ENCODE results near the gene BMERB1.
"Not testable (repeated sequence)": the region's sequence is repeated elsewhere in the genome, so short reads cannot be mapped to it uniquely, and the experiment has no call there.

Gene BMERB1

DNA sequence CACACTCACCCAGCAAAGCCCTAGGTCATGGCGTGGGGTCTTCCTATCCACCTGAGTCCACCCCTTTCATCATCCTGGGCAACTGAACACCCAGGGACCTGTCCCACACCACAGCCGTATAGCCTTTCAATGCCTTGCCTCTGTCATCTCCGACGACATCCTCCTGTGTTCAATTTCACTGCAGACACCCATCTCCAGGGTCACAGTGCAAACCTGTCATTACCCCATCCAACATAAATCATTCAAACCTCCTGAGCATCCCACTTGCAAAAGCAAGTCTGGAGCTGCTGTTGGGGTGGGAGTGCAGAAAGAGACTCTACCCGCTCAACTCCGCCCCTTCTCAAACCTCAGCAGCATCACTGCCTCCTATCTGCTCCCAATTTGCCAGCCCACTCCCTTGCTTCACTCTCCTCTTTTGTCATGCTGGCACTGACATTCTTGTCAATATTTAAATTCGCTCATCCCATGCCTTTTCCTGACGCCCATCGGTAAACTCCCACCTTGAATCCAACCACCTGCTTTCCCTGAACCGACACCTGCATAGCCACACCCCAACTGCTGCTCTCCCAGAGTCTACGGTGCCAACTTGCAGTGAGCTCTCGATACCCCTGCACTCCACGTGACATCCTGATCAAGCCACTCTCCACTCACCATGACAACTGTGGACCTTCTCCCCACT, 171.6 kb downstream of the BMERB1 start:
- DNase-seq (ENCODE audit: low spot score): no peak
- peaks cover 3% of the 10 kb centered on the region for H3K4me1 Mint-ChIP-seq (ENCODE audit: low read depth)
- peak overlapping the region; percentile 2 for H3K27ac Mint-ChIP-seq
- H3K36me3 Mint-ChIP-seq (ENCODE audit: low read depth): peaks cover 68% of the 10 kb centered on the region
- H3K9me3 Mint-ChIP-seq: no peaks in the 10 kb centered on the region
- no peaks in the 10 kb centered on the region for H3K27me3 Mint-ChIP-seq (ENCODE audit: low read depth)
- no peak overlapping the region for H3K4me3 Mint-ChIP-seq

DNA sequence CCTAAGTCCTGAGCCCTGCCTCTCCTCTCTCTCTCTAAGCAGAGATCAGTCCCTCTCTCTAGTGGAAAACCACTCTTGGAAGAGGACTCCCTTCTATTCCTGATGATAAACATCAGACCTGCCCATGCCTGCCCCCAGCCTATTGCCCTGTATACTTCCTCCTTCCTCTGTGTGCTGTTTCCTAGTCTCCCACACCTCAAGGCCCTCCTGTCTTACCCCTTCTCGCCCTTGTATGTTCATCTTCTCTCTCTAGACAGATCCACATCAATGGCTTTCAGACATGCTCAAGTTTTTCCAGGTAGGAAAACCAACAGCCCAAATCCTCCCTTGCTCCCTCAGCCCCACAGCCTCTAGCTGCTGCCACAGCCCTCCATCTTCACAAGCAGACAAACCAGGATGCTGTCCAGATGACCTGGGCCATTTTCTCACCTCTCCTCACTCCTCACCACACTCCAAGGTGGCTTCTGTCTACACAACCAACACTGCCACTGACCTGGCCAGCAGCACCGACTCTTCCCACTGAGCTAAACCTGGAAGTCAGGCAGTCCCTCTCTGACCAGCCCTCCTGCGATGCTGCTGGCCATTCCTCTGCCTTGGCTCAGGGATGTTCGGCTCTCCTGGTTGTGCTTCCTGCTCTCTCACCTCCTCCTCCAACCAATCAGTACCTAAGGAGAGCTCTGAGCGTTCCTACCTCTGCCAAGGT, 172.3 kb downstream of the BMERB1 start:
- no peak overlapping the region for H3K4me3 Mint-ChIP-seq
- H3K9me3 Mint-ChIP-seq: no peaks in the 10 kb centered on the region
- H3K27me3 Mint-ChIP-seq (ENCODE audit: low read depth): no peaks in the 10 kb centered on the region
- no peak for DNase-seq (ENCODE audit: low spot score)
- peaks cover 3% of the 10 kb centered on the region for H3K4me1 Mint-ChIP-seq (ENCODE audit: low read depth)
- H3K36me3 Mint-ChIP-seq (ENCODE audit: low read depth): peaks cover 63% of the 10 kb centered on the region
- H3K27ac Mint-ChIP-seq: peak overlapping the region; percentile 2

DNA sequence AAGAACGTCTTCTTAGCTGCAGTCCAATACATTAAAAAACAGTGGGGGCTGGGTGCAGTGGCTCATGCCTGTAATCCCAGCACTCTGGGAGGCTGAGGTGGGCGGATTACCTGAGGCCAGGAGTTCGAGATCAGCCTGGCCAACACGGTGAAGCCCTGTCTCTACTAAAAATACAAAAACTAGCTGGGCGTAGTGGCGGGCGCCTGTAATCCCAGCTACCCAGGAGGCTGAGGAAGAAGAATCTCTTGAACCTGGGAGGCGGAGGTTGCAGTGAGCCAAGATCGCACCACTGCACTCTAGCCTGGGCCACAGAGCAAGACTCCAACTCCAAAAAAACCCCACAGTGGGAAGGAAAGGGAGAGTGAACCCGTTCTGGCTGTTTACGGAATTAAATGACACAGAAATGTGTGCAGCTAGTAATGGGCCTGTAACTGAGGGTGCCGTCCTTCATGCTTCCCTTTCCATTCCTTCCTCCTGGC, 172.9 kb downstream of the BMERB1 start:
- not testable (repeated sequence) for H3K4me1 Mint-ChIP-seq (ENCODE audit: low read depth); DNase-seq (ENCODE audit: low spot score); H3K27me3 Mint-ChIP-seq (ENCODE audit: low read depth); H3K27ac Mint-ChIP-seq; H3K9me3 Mint-ChIP-seq; H3K4me3 Mint-ChIP-seq
- peaks cover 62% of the 10 kb centered on the region for H3K36me3 Mint-ChIP-seq (ENCODE audit: low read depth)

DNA sequence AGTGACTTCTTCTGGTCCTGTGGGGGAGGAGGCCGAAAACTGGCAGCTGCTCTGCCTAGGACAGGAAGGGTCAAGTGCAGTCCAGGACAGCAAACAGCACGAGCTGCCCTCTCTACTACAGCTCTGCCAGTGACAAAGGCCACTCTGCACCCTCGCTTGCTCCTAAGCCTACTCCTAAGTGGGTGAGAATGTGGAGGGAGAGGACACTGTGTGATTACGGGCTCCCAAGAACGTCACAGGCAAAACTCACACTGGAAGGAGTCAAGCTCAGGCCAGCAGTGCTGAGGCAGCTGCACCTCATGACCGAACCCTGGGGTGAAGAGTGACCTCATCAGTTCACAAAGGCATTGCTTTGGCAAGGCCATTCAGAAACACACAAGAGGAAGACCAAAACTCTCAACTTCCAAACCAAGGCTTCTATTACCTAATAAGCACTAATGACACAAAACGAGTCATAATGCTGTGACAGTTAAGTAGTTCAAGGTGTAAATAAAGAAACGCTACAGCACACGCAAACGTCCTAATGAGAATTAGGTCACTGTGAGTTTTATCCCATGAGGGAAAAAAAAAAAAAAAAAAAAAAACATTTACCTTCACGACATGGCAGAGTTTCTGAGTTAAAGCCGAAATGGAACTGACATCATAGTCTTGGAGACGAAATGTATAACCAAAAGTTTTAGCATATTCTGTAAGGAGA, 173.5 kb downstream of the BMERB1 start:
- no peak overlapping the region for H3K27ac Mint-ChIP-seq
- peaks cover 3% of the 10 kb centered on the region for H3K4me1 Mint-ChIP-seq (ENCODE audit: low read depth)
- DNase-seq (ENCODE audit: low spot score): no peak
- no peak overlapping the region for H3K4me3 Mint-ChIP-seq
- H3K36me3 Mint-ChIP-seq (ENCODE audit: low read depth): peaks cover 65% of the 10 kb centered on the region
- H3K27me3 Mint-ChIP-seq (ENCODE audit: low read depth): no peaks in the 10 kb centered on the region
- no peaks in the 10 kb centered on the region for H3K9me3 Mint-ChIP-seq

DNA sequence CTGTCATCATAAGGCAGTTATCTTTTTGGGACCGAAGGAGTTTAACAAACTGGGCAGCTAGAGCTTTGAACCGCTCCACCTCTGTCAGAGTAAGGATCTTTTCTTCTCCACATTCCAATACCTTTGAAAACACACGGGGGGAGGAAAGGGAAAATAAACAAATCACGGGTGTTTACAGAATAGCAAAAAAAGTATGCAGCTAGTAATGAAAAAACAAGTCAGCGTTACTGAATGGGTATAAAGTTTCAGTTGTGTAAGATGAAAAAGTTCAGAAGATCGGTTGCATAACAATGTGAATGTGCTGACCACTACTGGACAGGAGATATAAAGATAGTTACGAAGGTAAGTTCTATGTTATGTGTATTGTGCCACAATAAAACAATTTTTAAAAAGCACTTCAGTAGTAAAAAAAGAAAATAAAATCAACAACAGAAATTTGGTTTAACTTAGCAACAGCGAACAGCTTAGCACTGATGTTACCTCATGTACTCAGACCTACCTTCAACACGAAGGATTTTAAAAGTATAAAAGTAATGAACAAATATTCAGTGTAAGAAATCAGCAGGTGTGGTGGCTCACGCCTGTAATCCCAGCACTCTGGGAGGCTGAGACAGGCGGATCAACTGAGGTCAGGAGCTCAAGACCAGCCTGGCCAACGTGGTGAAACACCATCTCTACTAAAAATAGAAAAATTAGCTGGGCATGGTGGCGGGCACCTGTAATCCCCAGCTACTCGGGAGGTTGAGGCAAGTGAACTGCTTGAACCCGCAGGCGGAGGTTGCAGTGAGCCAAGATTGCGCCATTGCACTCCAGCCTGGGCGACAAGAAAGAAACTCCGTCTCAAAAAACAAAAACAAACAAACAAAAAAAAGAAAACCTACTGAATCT, 174.3 kb downstream of the BMERB1 start:
- H3K27me3 Mint-ChIP-seq (ENCODE audit: low read depth): no peaks in the 10 kb centered on the region
- no peak for DNase-seq (ENCODE audit: low spot score)
- H3K4me3 Mint-ChIP-seq: no peak overlapping the region
- peaks cover 63% of the 10 kb centered on the region for H3K36me3 Mint-ChIP-seq (ENCODE audit: low read depth)
- peaks cover 3% of the 10 kb centered on the region for H3K4me1 Mint-ChIP-seq (ENCODE audit: low read depth)
- no peaks in the 10 kb centered on the region for H3K9me3 Mint-ChIP-seq
- no peak overlapping the region for H3K27ac Mint-ChIP-seq

DNA sequence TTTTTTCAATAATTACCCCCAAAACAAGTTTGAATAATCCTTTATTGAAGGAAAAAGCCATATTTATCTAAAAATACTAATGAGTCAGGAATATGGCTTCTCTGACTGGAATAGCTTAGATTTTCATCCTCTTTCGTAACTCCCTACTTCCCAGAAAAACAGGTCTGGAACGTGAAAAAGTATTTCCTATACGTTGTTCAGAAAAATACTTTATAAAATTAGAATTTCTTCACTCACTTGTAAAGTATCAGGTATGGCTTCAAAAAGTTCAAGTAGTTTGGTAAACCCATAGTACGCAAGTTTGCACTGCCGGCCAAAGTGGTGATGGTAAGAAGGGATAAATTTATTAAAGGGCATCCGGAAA, 174.9 kb downstream of the BMERB1 start:
- no peak overlapping the region for H3K4me3 Mint-ChIP-seq
- no peaks in the 10 kb centered on the region for H3K9me3 Mint-ChIP-seq
- no peak for DNase-seq (ENCODE audit: low spot score)
- H3K27me3 Mint-ChIP-seq (ENCODE audit: low read depth): no peaks in the 10 kb centered on the region
- no peak overlapping the region for H3K27ac Mint-ChIP-seq
- peaks cover 60% of the 10 kb centered on the region for H3K36me3 Mint-ChIP-seq (ENCODE audit: low read depth)
- H3K4me1 Mint-ChIP-seq (ENCODE audit: low read depth): peaks cover 3% of the 10 kb centered on the region

DNA sequence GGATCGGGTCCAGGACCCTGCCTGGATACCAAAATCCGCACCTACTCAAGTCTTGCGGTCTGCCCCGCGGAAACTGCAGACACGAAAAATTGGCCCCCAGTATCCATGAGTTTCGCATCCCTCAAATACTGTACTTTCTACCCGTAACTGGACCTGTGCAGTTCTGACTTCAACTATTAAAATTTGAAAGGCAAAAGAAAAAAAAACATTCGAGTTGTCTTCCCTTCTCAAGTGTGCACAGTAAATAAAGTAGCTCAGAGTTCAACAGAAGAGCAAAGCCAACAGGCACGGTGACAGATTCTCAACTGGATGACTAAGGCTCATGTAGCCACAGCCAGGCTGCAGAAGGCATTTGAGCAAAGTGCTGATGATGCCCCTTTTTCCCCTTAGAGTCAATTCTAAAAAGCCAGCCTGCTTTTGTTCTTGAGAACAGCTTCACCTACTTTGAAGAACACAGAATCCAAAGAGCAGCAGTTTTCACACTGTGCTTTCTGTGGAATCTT, 176.0 kb downstream of the BMERB1 start:
- H3K27me3 Mint-ChIP-seq (ENCODE audit: low read depth): no peaks in the 10 kb centered on the region
- peaks cover 3% of the 10 kb centered on the region for H3K4me1 Mint-ChIP-seq (ENCODE audit: low read depth)
- no peaks in the 10 kb centered on the region for H3K9me3 Mint-ChIP-seq
- peaks cover 58% of the 10 kb centered on the region for H3K36me3 Mint-ChIP-seq (ENCODE audit: low read depth)
- DNase-seq (ENCODE audit: low spot score): no peak
- no peak overlapping the region for H3K4me3 Mint-ChIP-seq
- H3K27ac Mint-ChIP-seq: no peak overlapping the region

DNA sequence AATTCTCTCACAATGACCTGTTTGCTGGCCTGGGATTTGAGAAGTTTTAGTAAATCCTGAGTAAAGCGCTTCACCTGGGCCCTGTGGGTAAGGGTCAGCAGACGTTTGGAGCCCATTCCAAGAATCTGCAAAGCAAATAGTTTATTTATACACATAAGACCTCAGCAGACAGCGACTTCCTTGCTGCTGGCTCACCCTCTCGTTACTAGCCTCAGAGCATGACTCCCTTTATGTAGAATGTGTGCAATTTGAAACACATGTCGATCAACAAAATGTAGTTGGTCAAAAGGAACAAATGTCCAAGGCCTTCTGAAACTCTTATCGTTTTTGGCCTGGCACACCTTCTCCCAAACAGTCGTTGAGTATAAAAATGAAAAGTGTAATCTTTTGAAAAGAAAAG, 177.2 kb downstream of the BMERB1 start:
- Mint-ChIP-seq H3K4me1 (ENCODE audit: low read depth) (peaks cover 1% of the 10 kb centered on the region), H3K27ac (no peak overlapping the region), H3K9me3 (no peaks in the 10 kb centered on the region), H3K4me3 (no peak overlapping the region), H3K27me3 (ENCODE audit: low read depth) (no peaks in the 10 kb centered on the region), H3K36me3 (ENCODE audit: low read depth) (peaks cover 56% of the 10 kb centered on the region)
- no peak for DNase-seq (ENCODE audit: low spot score)

DNA sequence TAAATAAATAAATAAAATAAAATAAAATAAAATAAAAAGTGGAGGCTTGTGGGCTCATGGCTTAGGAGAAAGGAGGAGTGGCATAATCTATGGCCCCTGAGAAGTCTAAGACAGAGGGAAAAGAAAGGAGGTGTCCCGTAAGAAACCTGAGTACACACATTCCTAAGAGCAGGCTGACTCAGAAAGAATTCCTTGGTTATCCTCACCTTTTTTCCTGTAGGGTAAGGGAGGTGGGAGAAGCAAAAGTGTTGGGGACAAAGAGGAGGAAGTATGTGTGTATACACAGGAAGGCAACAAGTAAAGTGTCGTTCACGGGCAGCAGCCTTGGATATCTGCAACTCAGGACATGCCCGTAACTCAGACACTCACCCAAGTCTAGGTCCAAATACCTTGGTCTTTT, 179.3 kb downstream of the BMERB1 start:
- H3K4me1 Mint-ChIP-seq (ENCODE audit: low read depth): no peaks in the 10 kb centered on the region
- no peak overlapping the region for H3K27ac Mint-ChIP-seq
- H3K4me3 Mint-ChIP-seq: no peak overlapping the region
- peaks cover 59% of the 10 kb centered on the region for H3K36me3 Mint-ChIP-seq (ENCODE audit: low read depth)
- no peaks in the 10 kb centered on the region for H3K9me3 Mint-ChIP-seq
- H3K27me3 Mint-ChIP-seq (ENCODE audit: low read depth): no peaks in the 10 kb centered on the region
- no peak for DNase-seq (ENCODE audit: low spot score)

DNA sequence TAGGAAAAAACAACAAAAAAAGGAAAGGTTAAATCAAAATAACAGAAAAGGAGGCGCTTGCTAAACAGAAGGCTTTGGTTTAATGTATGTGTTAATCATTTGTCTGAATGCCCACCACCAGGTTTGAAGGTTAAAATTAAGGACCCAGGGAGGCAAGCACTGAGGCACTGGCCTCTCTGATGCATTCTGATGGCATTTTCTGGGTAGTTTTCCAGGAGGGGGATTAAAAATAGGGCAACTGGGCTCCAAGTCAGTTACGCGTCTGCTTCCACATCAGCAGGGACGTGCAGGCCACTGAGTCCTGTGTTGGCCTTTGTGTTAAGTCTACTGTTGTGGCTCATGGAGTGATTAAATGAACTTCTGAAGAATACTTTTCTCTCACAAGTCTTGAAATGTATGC, 181.6 kb downstream of the BMERB1 start:
- no peak overlapping the region for H3K27ac Mint-ChIP-seq
- H3K27me3 Mint-ChIP-seq (ENCODE audit: low read depth): no peaks in the 10 kb centered on the region
- no peak overlapping the region for H3K4me3 Mint-ChIP-seq
- no peak for DNase-seq (ENCODE audit: low spot score)
- H3K9me3 Mint-ChIP-seq: no peaks in the 10 kb centered on the region
- no peaks in the 10 kb centered on the region for H3K4me1 Mint-ChIP-seq (ENCODE audit: low read depth)
- peaks cover 51% of the 10 kb centered on the region for H3K36me3 Mint-ChIP-seq (ENCODE audit: low read depth)

DNA sequence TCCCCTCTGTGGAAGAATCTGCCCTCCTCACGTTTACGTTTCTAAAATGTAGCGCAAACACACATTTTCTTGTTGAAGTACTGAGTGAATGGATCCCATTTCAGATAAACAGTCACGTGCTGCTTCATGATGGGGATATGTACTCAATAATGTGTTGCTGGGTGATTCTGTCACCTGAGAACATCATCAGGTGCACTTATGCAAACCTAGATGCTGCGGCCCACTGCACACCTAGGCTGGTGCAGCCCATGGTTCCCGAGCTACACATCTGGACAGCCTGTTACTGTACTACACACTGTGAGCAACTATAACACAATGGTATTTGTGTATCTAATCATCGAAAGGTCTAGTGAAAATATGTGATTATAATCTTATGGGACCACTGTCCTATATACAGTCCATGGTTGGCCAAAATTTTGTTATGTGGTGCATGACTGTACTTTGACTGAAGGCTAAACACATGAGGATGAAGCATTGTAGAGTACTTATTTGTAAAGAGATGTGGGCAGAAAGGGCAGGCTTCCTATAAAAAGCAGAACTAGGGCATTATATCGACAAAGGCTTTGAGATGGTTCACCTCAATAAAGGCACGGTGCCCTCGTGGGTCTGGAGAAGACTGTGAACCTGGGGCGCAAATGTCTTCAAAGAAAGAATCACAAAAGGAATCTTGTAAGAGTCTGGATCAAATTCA, 182.2 kb downstream of the BMERB1 start:
- DNase-seq (ENCODE audit: low spot score): no peak
- Mint-ChIP-seq H3K9me3 (no peaks in the 10 kb centered on the region), H3K36me3 (ENCODE audit: low read depth) (peaks cover 55% of the 10 kb centered on the region), H3K4me1 (ENCODE audit: low read depth) (no peaks in the 10 kb centered on the region), H3K27me3 (ENCODE audit: low read depth) (no peaks in the 10 kb centered on the region), H3K4me3 (no peak overlapping the region), H3K27ac (no peak overlapping the region)

DNA sequence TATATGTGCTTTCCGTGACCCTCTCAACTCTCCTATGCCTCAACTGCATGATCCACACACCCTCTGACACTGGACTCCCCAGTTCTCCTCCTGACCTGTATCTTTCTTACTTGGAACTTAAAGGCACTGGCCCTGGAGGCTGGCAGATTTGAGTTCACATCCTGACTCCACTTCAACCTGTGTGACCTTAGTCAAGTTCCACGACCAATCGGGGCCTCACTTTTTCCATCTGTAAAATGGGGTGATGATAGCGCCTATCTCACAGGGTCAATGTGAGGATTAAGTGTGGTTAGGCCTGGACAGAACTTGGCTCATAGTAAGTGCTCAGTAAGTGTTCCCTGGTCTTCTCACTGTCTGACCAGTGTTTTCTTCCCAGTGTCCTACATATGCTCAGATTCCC, 183.5 kb downstream of the BMERB1 start:
- Mint-ChIP-seq H3K9me3 (no peaks in the 10 kb centered on the region), H3K36me3 (ENCODE audit: low read depth) (peaks cover 53% of the 10 kb centered on the region), H3K4me1 (ENCODE audit: low read depth) (no peaks in the 10 kb centered on the region), H3K27me3 (ENCODE audit: low read depth) (no peaks in the 10 kb centered on the region), H3K27ac (no peak overlapping the region), H3K4me3 (no peak overlapping the region)
- DNase-seq (ENCODE audit: low spot score): no peak

DNA sequence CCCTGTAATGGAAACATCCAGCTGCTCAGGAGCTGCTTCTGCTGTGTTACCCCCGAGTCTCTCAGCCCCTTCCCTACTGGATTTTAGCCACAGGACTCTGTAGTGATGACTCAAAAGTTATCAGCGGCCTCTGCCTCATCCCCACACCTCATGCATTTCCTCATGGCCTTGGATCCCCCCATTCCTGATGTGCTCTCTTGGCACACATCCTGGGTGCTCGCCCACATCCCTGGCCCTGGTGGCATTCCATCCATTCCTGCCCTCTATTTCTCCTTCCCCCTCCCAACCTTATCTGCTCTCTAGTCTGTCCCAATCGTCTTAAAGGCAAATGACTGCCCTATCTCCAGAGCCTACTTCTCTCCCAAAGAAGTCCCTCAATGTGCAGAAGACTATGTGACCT, 184.0 kb downstream of the BMERB1 start:
- H3K9me3 Mint-ChIP-seq: no peaks in the 10 kb centered on the region
- H3K4me3 Mint-ChIP-seq: no peak overlapping the region
- H3K27me3 Mint-ChIP-seq (ENCODE audit: low read depth): no peaks in the 10 kb centered on the region
- H3K4me1 Mint-ChIP-seq (ENCODE audit: low read depth): no peaks in the 10 kb centered on the region
- no peak for DNase-seq (ENCODE audit: low spot score)
- peaks cover 50% of the 10 kb centered on the region for H3K36me3 Mint-ChIP-seq (ENCODE audit: low read depth)
- no peak overlapping the region for H3K27ac Mint-ChIP-seq

All from T-helper 2 cell treated with Interferon-gamma antibody and Interleukin-4, amounts not matched to agents 5 μg/mL and 100 μg/mL, for 36 hours (primary cell).